Measurements from ENCODE around the gene RNU4-1.

DNA sequence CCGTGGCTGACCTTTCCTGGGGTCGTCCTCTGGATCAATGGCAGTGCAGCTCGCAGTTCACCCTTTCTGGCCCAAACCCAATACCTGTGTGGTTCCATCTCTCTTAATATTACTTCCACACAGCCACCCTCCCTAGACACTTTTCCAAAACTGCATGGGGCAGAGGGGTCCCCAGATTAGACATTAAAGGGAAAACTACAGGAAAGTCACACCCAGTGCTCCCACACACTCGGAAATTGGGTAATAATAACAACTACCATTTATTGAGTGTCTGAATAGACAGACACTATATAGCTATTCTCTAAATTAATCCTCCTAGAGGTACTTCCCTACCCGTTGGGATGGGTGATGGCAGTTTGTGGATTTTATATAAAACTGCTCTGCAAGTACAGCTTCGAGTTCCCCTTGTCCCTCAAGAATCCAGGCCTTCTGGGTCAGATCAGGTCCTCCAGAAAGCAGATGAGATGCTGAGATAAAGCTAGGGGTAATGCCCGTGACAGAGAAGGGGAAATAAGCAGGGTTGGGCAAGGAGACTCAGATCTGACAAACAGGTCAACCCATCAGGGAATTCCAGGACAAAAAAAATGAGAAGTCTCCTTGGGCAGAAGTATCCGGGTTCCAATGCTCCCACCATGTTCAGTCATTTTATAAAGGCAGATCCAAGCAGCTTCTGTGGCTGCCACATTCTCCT is 26.7 kb downstream of the RNU4-1 start:
- no peak for TF ChIP-seq CTCF (IDR thresholded peaks at IDR 0.05; ENCODE audit: low read depth, low read length, missing input control)
- TF ChIP-seq REST (IDR thresholded peaks at IDR 0.05), result no peak
- TF ChIP-seq RAD21 (IDR thresholded peaks at IDR 0.05), result no peak
- no peak for TF ChIP-seq MAX (IDR thresholded peaks at IDR 0.05)
- no peak for TF ChIP-seq GABPA (IDR thresholded peaks at IDR 0.05 in 1 of 2, conservative IDR thresholded peaks at IDR 0.05 in 1 of 2)
- TF ChIP-seq YY1 (IDR thresholded peaks at IDR 0.05), result no peak
- TF ChIP-seq TAF1 (conservative IDR thresholded peaks at IDR 0.05), result no peak
